Hippocampal formation (tissue), 2 donors: ENCODE results near the gene OPRM1.
"Not testable (repeated sequence)": the region's sequence is repeated elsewhere in the genome, so short reads cannot be mapped to it uniquely, and the experiment has no call there.

Experiments used
- DNase-seq, 2 donors: peaks; one replicate each; lab custom pipeline; 2025; lab: John Stamatoyannopoulos, UW

The OPRM1 gene

GRCh38 chr6:154039231-154039842 is at the start of gene OPRM1:
Gene OPRM1 (plus strand): TSS chr6:154039240. CDS start chr6:154039545, 305 bp downstream.
- DNase-seq, result peak in 1 of 2 donors; percentile 5

GRCh38 chr6:153989989-153990388 is 49.1 kb upstream of the OPRM1 start:
- DNase-seq, result no peak

- DNase-seq, result no peak
These were observed 45.0 kb upstream of the OPRM1 start for GRCh38 chr6:153994004-153994403.

GRCh38 chr6:153994811-153995210 is 44.2 kb upstream of the OPRM1 start:
- no peak for DNase-seq

- no peak for DNase-seq
These were observed 41.8 kb upstream of the OPRM1 start for GRCh38 chr6:153997221-153997620.

GRCh38 chr6:154001494-154002285 is 37.4 kb upstream of the OPRM1 start:
- no peak for DNase-seq

- no peak for DNase-seq
These were observed 36.1 kb upstream of the OPRM1 start for GRCh38 chr6:154002894-154003293.

GRCh38 chr6:154010371-154010770 is 28.7 kb upstream of the OPRM1 start:
- DNase-seq, result no peak

- no peak for DNase-seq
These were observed 26.2 kb upstream of the OPRM1 start for GRCh38 chr6:154012852-154013251.

GRCh38 chr6:154017786-154018185 is 21.3 kb upstream of the OPRM1 start:
- no peak for DNase-seq

GRCh38 chr6:154030646-154031045 is 8.4 kb upstream of the OPRM1 start:
- no peak for DNase-seq

- peak in 1 of 2 donors; percentile 0 for DNase-seq
These were observed 2.0 kb downstream of the OPRM1 start for GRCh38 chr6:154041001-154041400.

- no peak for DNase-seq
These were observed 14.1 kb downstream of the OPRM1 start for GRCh38 chr6:154053141-154053540.

- DNase-seq, result no peak
These were observed 17.5 kb downstream of the OPRM1 start for GRCh38 chr6:154056536-154056935.

- no peak for DNase-seq
These were observed 18.1 kb downstream of the OPRM1 start for GRCh38 chr6:154057098-154057497.

- no peak for DNase-seq
These were observed 20.1 kb downstream of the OPRM1 start for GRCh38 chr6:154058963-154059680.

- DNase-seq, result no peak
These were observed 21.0 kb downstream of the OPRM1 start for GRCh38 chr6:154060076-154060475.

- no peak for DNase-seq
These were observed 31.0 kb downstream of the OPRM1 start for GRCh38 chr6:154070041-154070440.

- no peak for DNase-seq
These were observed 31.6 kb downstream of the OPRM1 start for GRCh38 chr6:154070657-154071056.

GRCh38 chr6:154071236-154071635 is 32.2 kb downstream of the OPRM1 start:
- no peak for DNase-seq

- no peak for DNase-seq
These were observed 32.7 kb downstream of the OPRM1 start for GRCh38 chr6:154071711-154072110.

- not testable (repeated sequence) for DNase-seq
These were observed 39.6 kb downstream of the OPRM1 start for GRCh38 chr6:154078596-154078995.
